ENCODE results near the gene IGLL5. TPM values are rescaled to one million over a fixed set of nuclear protein-coding genes. Genes with fewer than 3 reads are reported as not detected.

Gene IGLL5
- polyA plus RNA-seq (2011; rRNA removed), result not detected in 2 replicates
- polyA plus RNA-seq (2012; cell fraction: cytosol; rRNA removed), result not detected in 2 replicates
- not detected in 2 replicates for polyA plus RNA-seq (2012; cell fraction: nucleus; rRNA removed)
- polyA plus RNA-seq (2017; fragmentation: RNase III; extraction: RNeasy Plus Mini Kit Qiagen cat#74134 plus additional on column Dnase treatment), result not detected in 3 replicates
- polyA minus RNA-seq (2011; rRNA and poly(A)+ RNA removed), result not detected in 2 replicates

- H3K4me2 ChIP-seq, result no peak within 1 kb of the TSS
- no peak within 1 kb of the TSS for H3K4me3 ChIP-seq
- H3K4me1 ChIP-seq, result no peaks in the 10 kb centered on the region
- H3K9me3 ChIP-seq, result no peaks in the 10 kb centered on the region
- TF ChIP-seq KDM1A (IDR thresholded peaks at IDR 0.05; ENCODE audit: low read depth) (no peak), CHD2 (IDR thresholded peaks at IDR 0.05; ENCODE audit: low read length, partially characterized antibody) (no peak), CBX2 (IDR thresholded peaks at IDR 0.05; ENCODE audit: borderline replicate concordance, low read depth) (no peak), RNF2 (IDR thresholded peaks at IDR 0.05; ENCODE audit: borderline replicate concordance, low read depth) (no peak), ZNF302 (CRISPR knock-in tag; IDR thresholded peaks at IDR 0.05) (no peak), PHF8 (IDR thresholded peaks at IDR 0.05; ENCODE audit: borderline replicate concordance, low read depth) (no peak), E2F6 (IDR thresholded peaks at IDR 0.05; ENCODE audit: borderline replicate concordance, low read depth) (no peak), MYC (IDR thresholded peaks at IDR 0.05; ENCODE audit: borderline replicate concordance, low read length) (no peak), ELK1 (IDR thresholded peaks at IDR 0.05; ENCODE audit: low read depth, low read length) (no peak), RCOR1 (IDR thresholded peaks at IDR 0.05; ENCODE audit: low read depth, low read length) (no peak), NPAS2 (CRISPR knock-in tag; IDR thresholded peaks at IDR 0.05; ENCODE audit: borderline replicate concordance) (no peak), SMC3 (IDR thresholded peaks at IDR 0.05) (no peak), ZC3H11A (IDR thresholded peaks at IDR 0.05) (no peak), HOXA7 (CRISPR knock-in tag; IDR thresholded peaks at IDR 0.05) (no peak), TFCP2L1 (CRISPR knock-in tag; IDR thresholded peaks at IDR 0.05) (no peak), CTCF (IDR thresholded peaks at IDR 0.05) (no peak), ESRRA (IDR thresholded peaks at IDR 0.05; ENCODE audit: borderline replicate concordance, low read length) (no peak), NFE2L2 (conservative IDR thresholded peaks at IDR 0.05; ENCODE audit: low read length) (no peak), HDAC2 (IDR thresholded peaks at IDR 0.05) (no peak), CHD4 (IDR thresholded peaks at IDR 0.05; ENCODE audit: borderline replicate concordance) (no peak)
- ATAC-seq (no peak), DNase-seq (ENCODE audit: low read depth in 1 of 2, low spot score in 1 of 2) (no peak), FAIRE-seq (no peak)
- 53% methylated on average over 10 of the region's 15 CpGs for WGBS (ENCODE audit: missing lambda C conversion rate)
- CTCF ChIA-PET, result interaction anchor here (0.8 to 1.5 kb wide), 4 partner anchors 23 to 117 kb away, joined by 3 to 5 read pairs (median 4); no protein-coding TSS in a partner anchor
- POLR2A ChIA-PET, result no interaction called here
- no peak within 1 kb of the TSS for H3K27ac ChIP-seq
These were observed at the start of gene IGLL5 for GRCh38 chr22:22887621-22888503. Gene IGLL5 (plus strand): TSS chr22:22887816. CDS start chr22:22888054, 238 bp downstream.

GRCh38 chr22:22838148-22838786 lies 49.3 kb upstream of the IGLL5 start:
- TF ChIP-seq HES2 (IDR thresholded peaks at IDR 0.05) (no peak), HDAC2 (IDR thresholded peaks at IDR 0.05) (no peak), CBX2 (IDR thresholded peaks at IDR 0.05; ENCODE audit: borderline replicate concordance, low read depth) (no peak), NFE2L2 (conservative IDR thresholded peaks at IDR 0.05; ENCODE audit: low read length) (no peak), CEBPB (IDR thresholded peaks at IDR 0.05) (no peak), POLR2A (IDR thresholded peaks at IDR 0.05; ENCODE audit: low read length) (no peak), KDM1A (IDR thresholded peaks at IDR 0.05; ENCODE audit: low read depth) (no peak)
- ATAC-seq (no peak), FAIRE-seq (no peak), DNase-seq (ENCODE audit: low read depth in 1 of 2, low spot score in 1 of 2) (no peak)
- CTCF ChIA-PET, result interaction anchor here (0.7 to 1.7 kb wide), 3 partner anchors 10 to 50 kb away, joined by 3 to 6 read pairs (median 3); no protein-coding TSS in a partner anchor
- Histone ChIP-seq H3K4me1 (no peaks in the 10 kb centered on the region), H3K4me3 (no peak overlapping the region), H3K4me2 (no peak overlapping the region), H3K27ac (no peak overlapping the region), H3K9me3 (no peaks in the 10 kb centered on the region)
- 70% methylated on average over 2 of the region's 5 CpGs for WGBS (ENCODE audit: missing lambda C conversion rate)
- POLR2A ChIA-PET, result no interaction called here

Data from A549 (cell line).